ENCODE measurements around the gene GUCY1A2. TPM values are rescaled to one million over a fixed set of nuclear protein-coding genes. Genes with fewer than 3 reads are reported as not detected.

GUCY1A2 gene
- total RNA-seq, 2 experiments from 2014 or later = not detected

GRCh38 chr11:106723071-106723470 is 295.2 kb downstream of the GUCY1A2 start:
- Histone ChIP-seq H3K4me1 (ENCODE audit: insufficient read depth, low read length) (no peaks in the 10 kb centered on the region), H3K27me3 (ENCODE audit: control insufficient read depth in 1 of 2, insufficient read depth in 2 of 2, low read length in 2 of 2) (no peaks in the 10 kb centered on the region), H3K27ac (ENCODE audit: low read depth in 1 of 2, low read length in 2 of 2) (no peak overlapping the region), H3K4me3 (ENCODE audit: low read length) (no peak overlapping the region), H3K36me3 (ENCODE audit: insufficient read depth, low read length) (no peaks in the 10 kb centered on the region), H3K9me3 (ENCODE audit: control insufficient read depth in 1 of 2, insufficient read depth in 1 of 2, low read length in 2 of 2) (peaks cover 0 to 5% of the 10 kb centered on the region in 2 experiments)
- ATAC-seq (ENCODE audit: poor library complexity) = no peak
- Mint-ChIP-seq H3K9me3 (peaks cover 2% of the 10 kb centered on the region), H3K27ac (no peak overlapping the region), H3K4me1 (ENCODE audit: low read depth) (no peaks in the 10 kb centered on the region), H3K4me3 (no peak overlapping the region), H3K36me3 (ENCODE audit: low read depth) (no peaks in the 10 kb centered on the region), H3K27me3 (no peaks in the 10 kb centered on the region)
- ChIA-PET CTCF (no interaction called here), POLR2A (no interaction called here)
- no peak for TF ChIP-seq CTCF (IDR thresholded peaks at IDR 0.05)
- intact Hi-C loops (cut with DNase I, micrococcal nuclease) = no loop called here
- DNase-seq = no peak

GRCh38 chr11:106717222-106717621 is 301.1 kb downstream of the GUCY1A2 start:
- no peaks in the 10 kb centered on the region for H3K9me3 Mint-ChIP-seq
- no peaks in the 10 kb centered on the region for H3K27me3 Mint-ChIP-seq
- no peak for TF ChIP-seq CTCF (IDR thresholded peaks at IDR 0.05)
- no peak for DNase-seq
- no peak overlapping the region for H3K27ac Mint-ChIP-seq
- ChIA-PET POLR2A (no interaction called here), CTCF (interaction anchor here (0.7 kb wide), 1 partner anchor 563 kb away, joined by 3 read pairs; no protein-coding TSS in a partner anchor)
- no peak overlapping the region for H3K4me3 ChIP-seq (ENCODE audit: low read length)
- ATAC-seq (ENCODE audit: poor library complexity) = no peak
- H3K36me3 ChIP-seq (ENCODE audit: insufficient read depth, low read length) = no peaks in the 10 kb centered on the region
- no peak overlapping the region for H3K27ac ChIP-seq (ENCODE audit: low read depth in 1 of 2, low read length in 2 of 2)
- intact Hi-C loops (cut with DNase I, micrococcal nuclease) = no loop called here
- no peaks in the 10 kb centered on the region for H3K27me3 ChIP-seq (ENCODE audit: control insufficient read depth in 1 of 2, insufficient read depth in 2 of 2, low read length in 2 of 2)
- H3K9me3 ChIP-seq (ENCODE audit: control insufficient read depth in 1 of 2, insufficient read depth in 1 of 2, low read length in 2 of 2) = peaks cover 0 to 5% of the 10 kb centered on the region in 2 experiments
- H3K4me1 Mint-ChIP-seq (ENCODE audit: low read depth) = no peaks in the 10 kb centered on the region
- H3K36me3 Mint-ChIP-seq (ENCODE audit: low read depth) = no peaks in the 10 kb centered on the region
- H3K4me1 ChIP-seq (ENCODE audit: insufficient read depth, low read length) = no peaks in the 10 kb centered on the region
- no peak overlapping the region for H3K4me3 Mint-ChIP-seq

- Mint-ChIP-seq H3K9me3 (no peaks in the 10 kb centered on the region), H3K36me3 (ENCODE audit: low read depth) (no peaks in the 10 kb centered on the region), H3K4me1 (ENCODE audit: low read depth) (no peaks in the 10 kb centered on the region), H3K4me3 (no peak overlapping the region), H3K27ac (no peak overlapping the region), H3K27me3 (no peaks in the 10 kb centered on the region)
- Histone ChIP-seq H3K27ac (ENCODE audit: low read depth in 1 of 2, low read length in 2 of 2) (no peak overlapping the region), H3K36me3 (ENCODE audit: insufficient read depth, low read length) (no peaks in the 10 kb centered on the region), H3K9me3 (ENCODE audit: control insufficient read depth in 1 of 2, insufficient read depth in 1 of 2, low read length in 2 of 2) (peaks cover 0 to 5% of the 10 kb centered on the region in 2 experiments), H3K4me3 (ENCODE audit: low read length) (no peak overlapping the region), H3K27me3 (ENCODE audit: control insufficient read depth in 1 of 2, insufficient read depth in 2 of 2, low read length in 2 of 2) (no peaks in the 10 kb centered on the region), H3K4me1 (ENCODE audit: insufficient read depth, low read length) (no peaks in the 10 kb centered on the region)
- POLR2A ChIA-PET = no interaction called here
- intact Hi-C loops (cut with DNase I, micrococcal nuclease) = no loop called here
- ATAC-seq (ENCODE audit: poor library complexity) = no peak
- no peak for TF ChIP-seq CTCF (IDR thresholded peaks at IDR 0.05)
- DNase-seq = no peak
- CTCF ChIA-PET = no interaction called here
Observed at GRCh38 chr11:106714199-106714598, 304.1 kb downstream of the GUCY1A2 start.
